WTC11 (cell line): ENCODE results near the gene AGPAT4. TPM values are rescaled to one million over a fixed set of nuclear protein-coding genes. Genes with fewer than 3 reads are reported as not detected.

ENCODE experiments used
- ATAC-seq: fragments of 200-7000 bp; cut with Tn5 transposase; 2 replicates; pipeline ENCODE4 v1.10.0; 2021; ENCODE audit warnings: mild to moderate bottlenecking, moderate library complexity
- CTCF ChIA-PET: fragments of 300-600 bp; sonication (Branson Sonifier 250); formaldehyde crosslinking; loops from one replicate; lab custom pipeline; 2021; ENCODE audit warnings: antibody characterized with exemption; lab: Charles Lee
- POLR2A ChIA-PET: fragments of 350-600 bp; sonication (Branson Sonifier 250); formaldehyde crosslinking; loops from one replicate; lab custom pipeline; 2021; ENCODE audit warnings: antibody characterized with exemption; lab: Charles Lee
- DNase-seq: peaks from one replicate; pipeline ENCODE4 v3.0.0; 2021; ENCODE audit warnings: low spot score
- H3K27ac Mint-ChIP-seq: 2 replicates; pipeline ENCODE4 v1.8.0; 2021; ENCODE audit warnings: mixed read lengths
- H3K27me3 Mint-ChIP-seq: 2 replicates; pipeline ENCODE4 v1.8.0; 2021; ENCODE audit warnings: low read depth, mild to moderate bottlenecking, moderate library complexity, mixed read lengths
- H3K36me3 Mint-ChIP-seq: 2 replicates; pipeline ENCODE4 v1.8.0; 2021; ENCODE audit warnings: mixed read lengths
- H3K4me1 Mint-ChIP-seq: 2 replicates; pipeline ENCODE4 v1.8.0; 2022; ENCODE audit warnings: mixed read lengths
- H3K4me3 Mint-ChIP-seq: 2 replicates; pipeline ENCODE4 v1.8.0; 2021; ENCODE audit warnings: mild to moderate bottlenecking, moderate library complexity, mixed read lengths
- H3K9me3 Mint-ChIP-seq: 2 replicates; pipeline ENCODE4 v1.8.0; 2021; ENCODE audit warnings: mixed read lengths
- ARID4B ChIP-seq: sonication (generic); formaldehyde crosslinking; IDR thresholded peaks from 2 replicates; pipeline ENCODE4 v1.8.0; 2023; ENCODE audit warnings: missing genetic modification reagents, mild to moderate bottlenecking, borderline replicate concordance
- ATF3 ChIP-seq: sonication (generic); formaldehyde crosslinking; conservative IDR thresholded peaks from 2 replicates; pipeline ENCODE4 v1.8.1; 2022; ENCODE audit warnings: mild to moderate bottlenecking, missing genetic modification reagents
- CREB1 ChIP-seq: sonication (generic); formaldehyde crosslinking; IDR thresholded peaks from 2 replicates; pipeline ENCODE4 v1.8.0; 2023; ENCODE audit warnings: mild to moderate bottlenecking, missing genetic modification reagents
- EMX1 ChIP-seq: fragments of 250-450 bp; sonication (Bioruptor Pico); IDR thresholded peaks from 2 replicates; pipeline ENCODE4 v1.8.0; 2021; ENCODE audit warnings: mild to moderate bottlenecking
- ETV6 ChIP-seq: sonication (generic); formaldehyde crosslinking; IDR thresholded peaks from 2 replicates; pipeline ENCODE4 v1.8.1; 2022; ENCODE audit warnings: mild to moderate bottlenecking, missing genetic modification reagents
- FOXJ3 ChIP-seq: sonication (generic); formaldehyde crosslinking; IDR thresholded peaks from 2 replicates; pipeline ENCODE4 v1.9.0; 2021; ENCODE audit warnings: missing genetic modification reagents, mild to moderate bottlenecking, borderline replicate concordance
- IRF1 ChIP-seq: sonication (generic); formaldehyde crosslinking; IDR thresholded peaks from 2 replicates; pipeline ENCODE4 v1.8.0; 2023; ENCODE audit warnings: missing genetic modification reagents
- JUN ChIP-seq: sonication (generic); formaldehyde crosslinking; IDR thresholded peaks from 2 replicates; pipeline ENCODE4 v1.8.0; 2023; ENCODE audit warnings: mild to moderate bottlenecking, missing genetic modification reagents
- MLX ChIP-seq: sonication (generic); formaldehyde crosslinking; IDR thresholded peaks from 2 replicates; pipeline ENCODE4 v1.8.1; 2023; ENCODE audit warnings: mild to moderate bottlenecking, missing genetic modification reagents, moderate library complexity
- NR1H2 ChIP-seq: sonication (generic); formaldehyde crosslinking; IDR thresholded peaks from 2 replicates; pipeline ENCODE4 v1.9.0; 2021; ENCODE audit warnings: mild to moderate bottlenecking, moderate library complexity, missing genetic modification reagents
- PREB ChIP-seq: sonication (generic); formaldehyde crosslinking; IDR thresholded peaks from 2 replicates; pipeline ENCODE4 v1.8.1; 2022; ENCODE audit warnings: mild to moderate bottlenecking, missing genetic modification reagents, moderate library complexity, borderline replicate concordance
- SOX15 ChIP-seq: fragments of 250-450 bp; sonication (Bioruptor Pico); IDR thresholded peaks from 2 replicates; pipeline ENCODE4 v1.9.0; 2021; ENCODE audit warnings: mild to moderate bottlenecking
- TP53 ChIP-seq: sonication (generic); formaldehyde crosslinking; IDR thresholded peaks from 2 replicates; pipeline ENCODE4 v1.8.1; 2023; ENCODE audit warnings: mild to moderate bottlenecking, missing genetic modification reagents
- USF2 ChIP-seq: sonication (generic); formaldehyde crosslinking; IDR thresholded peaks from 2 replicates; pipeline ENCODE4 v1.8.1; 2023; ENCODE audit warnings: mild to moderate bottlenecking, missing genetic modification reagents, moderate library complexity
- ZBTB43 ChIP-seq: sonication (generic); formaldehyde crosslinking; IDR thresholded peaks from 2 replicates; pipeline ENCODE4 v1.8.1; 2023; ENCODE audit warnings: mild to moderate bottlenecking, missing genetic modification reagents
- ZNF219 ChIP-seq: sonication (generic); formaldehyde crosslinking; IDR thresholded peaks from 2 replicates; pipeline ENCODE4 v1.8.0; 2023; ENCODE audit warnings: missing genetic modification reagents, mild to moderate bottlenecking, borderline replicate concordance
- ZNF396 ChIP-seq: fragments of 250-450 bp; sonication (Bioruptor Pico); IDR thresholded peaks from 2 replicates; pipeline ENCODE4 v1.8.0; 2021; ENCODE audit warnings: mild to moderate bottlenecking, moderate library complexity, borderline replicate concordance
- ZNF416 ChIP-seq: fragments of 250-450 bp; sonication (Bioruptor Pico); IDR thresholded peaks from 2 replicates; pipeline ENCODE4 v1.9.0; 2021; ENCODE audit warnings: mild to moderate bottlenecking, inconsistent platforms
- ZNF532 ChIP-seq: fragments of 250-450 bp; sonication (Bioruptor Pico); IDR thresholded peaks from 2 replicates; pipeline ENCODE4 v1.9.0; 2021; ENCODE audit warnings: mild to moderate bottlenecking, borderline replicate concordance
- total RNA-seq: library from RNA; stranded (reverse); gene quantifications from 3 replicates; pipeline ENCODE4 v1.2.3, GENCODE V29; 2021

AGPAT4 gene
- total RNA-seq, 1 experiment from 2014 or later, result 19.7 TPM

- TF ChIP-seq ATF3 (CRISPR knock-in tag) (no peak), JUN (CRISPR knock-in tag) (no peak), IRF1 (CRISPR knock-in tag) (no peak), NR1H2 (CRISPR knock-in tag) (no peak), EMX1 (CRISPR knock-in tag) (no peak), ZNF396 (CRISPR knock-in tag) (no peak)
Observed at GRCh38 chr6:161130967-161131766, 142.7 kb downstream of the AGPAT4 start (continued).

- ATAC-seq (no peak), DNase-seq (no peak)
- H3K36me3 Mint-ChIP-seq, result peaks cover 66% of the 10 kb centered on the region
- peaks cover 33% of the 10 kb centered on the region for H3K9me3 Mint-ChIP-seq
- ChIA-PET POLR2A (no interaction called here), CTCF (interaction anchor here (1.1 kb wide), 1 partner anchor 244 kb away, joined by 4 read pairs; no protein-coding TSS in a partner anchor)
- no peaks in the 10 kb centered on the region for H3K4me1 Mint-ChIP-seq
- H3K27ac Mint-ChIP-seq, result peak overlapping the region; percentile 2; the same call in 1 of the 2 replicates
- H3K4me3 Mint-ChIP-seq, result no peak overlapping the region
- H3K27me3 Mint-ChIP-seq, result no peaks in the 10 kb centered on the region; the same call in 1 of the 2 replicates
- TF ChIP-seq MLX (CRISPR knock-in tag) (no peak), FOXJ3 (CRISPR knock-in tag) (no peak), ZNF532 (CRISPR knock-in tag) (no peak), ZBTB43 (CRISPR knock-in tag) (no peak), ATF3 (CRISPR knock-in tag) (no peak), ARID4B (no peak), PREB (CRISPR knock-in tag) (no peak), ZNF219 (CRISPR knock-in tag) (no peak), SOX15 (CRISPR knock-in tag) (no peak), ETV6 (CRISPR knock-in tag) (no peak), JUN (CRISPR knock-in tag) (no peak), TP53 (no peak), ZNF416 (CRISPR knock-in tag) (no peak), USF2 (no peak), CREB1 (CRISPR knock-in tag) (no peak)
Observed at GRCh38 chr6:161130541-161130940, 143.3 kb downstream of the AGPAT4 start.
